IPS-15b (cell line): ENCODE data around the gene ZSCAN5C.

Source experiments
- H3K27me3 ChIP-seq: one replicate; pipeline ENCODE4 v1.6.1; 2013; ENCODE audit warnings: low read length; ENCODE audit not compliant: control insufficient read depth, insufficient read depth
- H3K36me3 ChIP-seq: one replicate; pipeline ENCODE4 v1.6.1; 2013; ENCODE audit warnings: low read length; ENCODE audit not compliant: control insufficient read depth, insufficient read depth
- H3K4me1 ChIP-seq: one replicate; pipeline ENCODE4 v1.6.1; 2013; ENCODE audit warnings: mild to moderate bottlenecking, low read length; ENCODE audit not compliant: control insufficient read depth, insufficient read depth
- H3K4me3 ChIP-seq: one replicate; pipeline ENCODE4 v1.5.1; 2013; ENCODE audit warnings: low read depth, low read length
- H3K9ac ChIP-seq: one replicate; pipeline ENCODE4 v1.6.1; 2013; ENCODE audit warnings: low read depth, mild to moderate bottlenecking, low read length
- H3K9me3 ChIP-seq: one replicate; pipeline ENCODE4 v1.6.1; 2013; ENCODE audit warnings: mild to moderate bottlenecking, low read length; ENCODE audit not compliant: control insufficient read depth, insufficient read depth

ZSCAN5C gene, protein sequence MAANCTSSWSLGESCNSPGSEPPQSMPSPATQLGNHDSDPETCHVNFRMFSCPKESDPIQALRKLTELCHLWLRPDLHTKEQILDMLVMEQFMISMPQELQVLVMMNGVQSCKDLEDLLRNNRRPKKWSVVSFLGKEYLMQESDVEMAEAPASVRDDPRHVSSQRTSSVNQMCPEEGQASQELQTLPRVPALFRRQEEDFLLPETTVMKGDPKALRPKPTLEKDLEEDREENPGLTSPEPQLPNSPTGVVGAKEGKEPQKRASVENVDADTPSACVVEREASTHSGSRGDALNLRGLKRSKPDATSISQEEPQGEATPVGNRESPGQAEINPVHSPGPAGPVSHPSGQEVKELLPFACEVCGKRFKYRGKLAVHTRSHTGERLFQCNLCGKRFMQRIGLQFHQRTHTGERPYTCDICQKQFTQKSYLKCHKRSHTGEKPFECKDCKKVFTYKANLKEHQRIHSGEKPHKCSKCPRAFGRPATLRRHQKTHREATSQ

DNA sequence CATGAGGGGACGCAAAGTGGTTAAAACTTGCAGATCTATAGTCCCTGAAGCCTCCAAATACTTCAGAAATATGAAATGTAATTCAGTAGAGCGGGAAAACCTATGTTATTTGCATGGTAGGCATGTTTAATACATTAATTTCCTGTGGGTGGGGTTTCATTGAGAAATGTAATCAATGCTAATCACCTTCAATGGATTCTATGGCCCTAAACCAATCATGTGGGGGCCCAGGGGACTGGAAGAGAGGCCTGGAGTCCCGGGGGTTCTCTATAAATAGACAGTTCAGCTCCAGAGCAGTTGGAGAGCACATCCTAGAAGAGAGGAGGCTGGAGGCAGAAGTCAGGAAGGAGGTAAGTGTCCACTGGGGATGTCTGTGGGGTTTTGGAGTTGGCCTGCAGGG, at the start of gene ZSCAN5C:
Gene ZSCAN5C, plus strand, starts transcription at position 301 of the 400 bp plus-strand sequence. CDS start 3,641 bp downstream, outside the sequence.
- H3K4me1 ChIP-seq, result peaks cover 9% of the 10 kb centered on the region
- no peak within 1 kb of the TSS for H3K9ac ChIP-seq
- no peaks in the 10 kb centered on the region for H3K27me3 ChIP-seq
- H3K36me3 ChIP-seq, result no peaks in the 10 kb centered on the region
- H3K4me3 ChIP-seq, result no peak within 1 kb of the TSS
- H3K9me3 ChIP-seq, result no peaks in the 10 kb centered on the region

DNA sequence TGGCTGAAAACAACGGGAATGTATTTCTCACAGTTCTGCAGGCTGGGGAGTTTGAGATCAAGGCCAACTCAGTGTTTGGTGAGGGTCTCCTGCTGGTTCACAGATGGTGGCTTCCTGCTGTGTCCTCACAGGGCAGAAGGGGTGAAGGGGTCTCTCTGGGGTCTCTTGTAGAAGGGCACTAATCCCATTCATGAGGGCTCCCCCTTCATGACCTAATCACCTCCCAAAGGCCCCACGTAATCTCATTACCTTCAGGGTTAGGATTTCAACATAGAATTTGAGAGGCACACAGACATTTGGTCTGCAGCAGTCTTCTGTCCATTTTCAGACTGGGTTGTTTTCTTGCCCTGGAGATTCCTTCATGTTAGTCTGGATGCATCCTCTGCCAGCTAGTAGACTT, 49.4 kb upstream of the ZSCAN5C start:
- Histone ChIP-seq H3K4me1 (peaks cover 18% of the 10 kb centered on the region), H3K9ac (no peak overlapping the region), H3K36me3 (peaks cover 14% of the 10 kb centered on the region)

DNA sequence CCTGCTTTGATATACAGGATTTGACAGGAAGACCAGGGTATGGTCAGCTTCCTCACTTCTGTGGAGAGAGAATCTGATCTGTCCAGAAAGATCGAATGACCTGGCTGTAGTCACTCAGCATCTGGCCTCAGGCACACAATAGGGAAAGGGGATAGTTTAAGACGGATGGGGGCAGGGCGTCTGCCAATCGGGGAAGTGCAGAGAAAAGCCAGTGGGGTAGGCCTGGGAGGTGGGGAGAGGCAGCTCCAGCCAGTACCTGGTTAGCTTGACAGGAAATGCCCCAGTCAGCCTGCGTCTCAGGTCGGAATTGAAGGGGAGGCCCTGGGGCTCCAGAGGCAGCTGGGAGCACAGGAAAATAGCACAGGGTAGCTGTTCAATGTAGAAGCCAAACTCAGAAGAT, 48.6 kb upstream of the ZSCAN5C start:
- H3K9ac ChIP-seq, result peak overlapping the region; percentile 26
- H3K9me3 ChIP-seq, result no peaks in the 10 kb centered on the region
- H3K27me3 ChIP-seq, result no peaks in the 10 kb centered on the region
- peaks cover 6% of the 10 kb centered on the region for H3K36me3 ChIP-seq
- H3K4me3 ChIP-seq, result peak overlapping the region; percentile 18
- peaks cover 18% of the 10 kb centered on the region for H3K4me1 ChIP-seq

More for the DNA sequence above, 49.4 kb upstream of the ZSCAN5C start:
- H3K27me3 ChIP-seq, result no peaks in the 10 kb centered on the region
- H3K4me3 ChIP-seq, result no peak overlapping the region
- no peaks in the 10 kb centered on the region for H3K9me3 ChIP-seq

DNA sequence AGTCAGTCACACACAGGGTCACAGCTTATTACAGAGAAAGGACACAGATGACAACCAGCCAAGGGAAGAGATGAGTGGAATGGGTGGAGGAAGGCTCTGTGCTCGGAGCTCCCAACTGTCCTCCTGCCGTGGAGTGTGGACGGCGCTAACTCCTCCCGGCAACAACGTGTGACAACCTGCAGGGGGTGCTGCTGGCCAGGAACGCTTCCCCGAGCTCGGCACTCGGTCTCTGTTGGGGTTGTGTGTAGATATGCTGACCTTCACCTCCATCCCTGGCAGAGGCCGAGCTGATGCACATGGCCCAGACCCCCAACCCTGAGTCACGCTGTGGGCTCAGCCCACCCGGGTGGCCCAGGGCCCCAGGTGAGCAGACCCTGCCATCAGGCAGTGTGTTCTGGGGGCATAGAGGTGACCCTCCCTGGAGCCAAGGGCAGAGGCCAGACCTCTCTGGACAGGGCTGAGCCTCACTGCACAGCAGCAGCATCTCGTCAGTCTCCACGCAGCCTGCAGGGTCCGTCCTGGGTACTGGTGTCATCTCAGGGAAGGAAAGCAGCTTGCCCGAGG, 46.9 kb upstream of the ZSCAN5C start:
- H3K36me3 ChIP-seq, result peaks cover 12% of the 10 kb centered on the region

DNA sequence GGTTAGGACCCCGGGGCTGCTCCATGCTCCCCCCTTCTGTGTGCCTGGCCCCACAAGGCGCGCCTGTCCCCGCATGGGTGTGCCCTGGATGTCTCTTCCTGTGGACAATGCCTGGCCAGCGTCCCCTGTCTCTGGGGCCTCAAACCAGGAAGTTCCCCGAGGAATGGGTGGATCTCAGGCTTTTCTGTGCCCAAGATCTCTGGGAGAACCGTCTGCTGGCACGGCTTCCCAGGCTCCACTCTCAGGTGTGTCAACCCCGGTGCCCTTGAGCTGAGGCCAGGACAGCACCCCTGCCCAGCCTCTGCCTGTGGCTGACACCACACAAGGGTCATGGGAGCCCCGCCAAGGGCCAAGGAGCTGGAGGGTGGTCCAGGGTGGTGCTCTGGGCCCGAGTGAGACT, 45.3 kb upstream of the ZSCAN5C start:
- peaks cover 20% of the 10 kb centered on the region for H3K36me3 ChIP-seq
- H3K4me1 ChIP-seq, result peaks cover 18% of the 10 kb centered on the region
- H3K4me3 ChIP-seq, result no peak overlapping the region
- no peaks in the 10 kb centered on the region for H3K9me3 ChIP-seq
- H3K27me3 ChIP-seq, result no peaks in the 10 kb centered on the region
- H3K9ac ChIP-seq, result no peak overlapping the region

More for the DNA sequence above, 46.9 kb upstream of the ZSCAN5C start:
- Histone ChIP-seq H3K27me3 (no peaks in the 10 kb centered on the region), H3K4me1 (peaks cover 18% of the 10 kb centered on the region), H3K9ac (no peak overlapping the region), H3K4me3 (no peak overlapping the region), H3K9me3 (no peaks in the 10 kb centered on the region)

DNA sequence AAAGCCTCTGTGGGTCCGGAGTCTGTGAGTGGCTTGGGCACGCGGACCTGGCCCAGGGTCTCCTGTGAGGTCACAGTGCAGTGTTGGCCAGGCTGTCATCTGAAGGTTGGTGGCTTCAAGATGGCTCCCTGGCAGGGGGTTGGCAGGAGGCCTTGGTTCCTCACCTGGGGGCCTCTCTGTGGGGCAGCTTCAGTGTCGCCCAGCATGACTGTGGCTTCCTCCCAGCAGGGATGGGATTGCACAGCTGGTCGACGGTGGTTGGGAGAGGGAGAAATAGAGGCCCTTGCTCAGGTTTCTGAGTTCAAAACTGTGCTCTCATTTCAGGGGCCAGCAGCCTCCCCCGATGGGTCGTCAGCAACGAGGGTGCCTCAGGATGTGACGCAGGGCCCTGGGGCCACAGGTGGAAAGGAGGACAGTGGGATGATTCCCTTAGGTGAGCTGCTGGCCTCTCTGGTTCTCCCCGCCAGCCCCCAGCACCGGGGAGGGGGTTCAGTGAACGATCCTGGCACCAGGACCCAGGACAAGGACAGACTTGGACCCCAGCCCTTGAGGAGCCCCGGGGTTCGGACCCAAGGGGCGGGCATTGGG, 43.8 kb upstream of the ZSCAN5C start:
- Histone ChIP-seq H3K27me3 (no peaks in the 10 kb centered on the region), H3K36me3 (peaks cover 20% of the 10 kb centered on the region), H3K4me3 (no peak overlapping the region), H3K9me3 (no peaks in the 10 kb centered on the region), H3K4me1 (peaks cover 9% of the 10 kb centered on the region), H3K9ac (no peak overlapping the region)

DNA sequence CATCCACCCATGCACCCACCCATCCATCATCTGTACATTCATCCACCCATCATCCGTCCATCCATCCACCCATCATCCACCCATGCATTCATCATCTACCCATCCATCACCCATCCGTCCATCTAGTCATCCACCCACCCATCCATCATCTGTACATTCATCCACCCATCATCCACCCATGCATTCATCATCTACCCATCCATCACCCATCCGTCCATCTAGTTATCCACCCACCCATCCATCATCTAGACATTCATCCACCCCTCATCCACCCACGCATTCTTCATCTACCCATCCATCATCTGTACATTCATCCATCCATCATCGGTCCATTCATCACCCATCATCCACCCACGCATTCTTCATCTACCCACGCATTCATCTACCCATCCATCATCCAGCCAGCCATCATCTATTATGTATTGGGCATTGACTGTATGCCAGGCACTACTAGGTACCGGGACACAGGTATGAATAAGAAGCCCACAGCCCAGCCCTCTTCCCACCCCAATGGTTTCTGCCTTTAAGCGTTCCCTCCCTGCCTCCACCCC, 43.0 kb upstream of the ZSCAN5C start:
- peaks cover 20% of the 10 kb centered on the region for H3K36me3 ChIP-seq
- H3K4me1 ChIP-seq, result peaks cover 2% of the 10 kb centered on the region
- H3K4me3 ChIP-seq, result no peak overlapping the region
- no peak overlapping the region for H3K9ac ChIP-seq
- H3K9me3 ChIP-seq, result no peaks in the 10 kb centered on the region
- H3K27me3 ChIP-seq, result no peaks in the 10 kb centered on the region

DNA sequence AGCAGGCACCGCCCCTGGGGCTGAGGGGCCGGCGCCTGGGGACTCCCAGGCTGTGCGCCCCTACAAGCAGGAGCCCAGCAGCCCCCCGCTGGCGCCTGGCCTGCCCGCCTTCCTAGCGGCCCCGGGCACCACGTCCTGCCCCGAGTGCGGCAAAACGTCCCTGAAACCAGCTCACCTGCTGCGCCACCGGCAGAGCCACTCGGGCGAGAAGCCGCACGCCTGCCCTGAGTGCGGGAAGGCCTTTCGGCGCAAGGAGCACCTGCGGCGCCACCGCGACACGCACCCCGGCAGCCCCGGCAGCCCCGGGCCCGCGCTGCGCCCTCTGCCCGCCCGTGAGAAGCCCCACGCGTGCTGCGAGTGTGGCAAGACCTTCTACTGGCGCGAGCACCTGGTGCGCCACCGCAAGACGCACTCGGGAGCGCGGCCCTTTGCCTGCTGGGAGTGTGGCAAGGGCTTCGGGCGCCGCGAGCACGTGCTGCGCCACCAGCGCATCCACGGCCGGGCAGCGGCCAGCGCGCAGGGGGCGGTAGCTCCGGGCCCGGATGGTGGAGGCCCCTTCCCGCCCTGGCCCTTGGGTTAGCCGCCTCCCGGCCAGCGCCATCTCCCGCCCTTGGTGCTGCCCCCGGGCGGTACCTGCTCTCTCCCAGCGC, 42.3 kb upstream of the ZSCAN5C start:
- Histone ChIP-seq H3K4me3 (no peak overlapping the region), H3K4me1 (peaks cover 2% of the 10 kb centered on the region), H3K27me3 (no peaks in the 10 kb centered on the region), H3K36me3 (peaks cover 20% of the 10 kb centered on the region), H3K9me3 (no peaks in the 10 kb centered on the region), H3K9ac (no peak overlapping the region)

DNA sequence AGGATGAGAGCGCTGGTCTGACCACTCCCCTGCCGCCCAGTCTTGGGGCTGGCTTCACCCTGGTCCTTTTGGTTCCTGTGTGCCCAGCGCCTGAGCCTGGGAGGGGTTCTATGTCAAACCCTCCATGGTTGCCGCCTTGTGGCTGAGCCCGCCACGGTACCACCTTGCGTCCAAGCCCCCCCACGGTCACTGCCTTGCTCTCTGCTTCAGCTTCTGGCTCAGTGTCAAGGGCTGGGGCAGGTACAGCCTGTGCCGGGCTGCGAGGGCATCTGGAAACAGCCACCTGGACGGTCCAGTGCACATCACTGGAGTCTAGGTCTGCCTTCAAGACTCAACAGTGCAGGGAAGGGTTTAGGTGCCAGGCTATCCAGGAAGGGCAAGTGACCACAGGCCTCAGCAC, 40.5 kb upstream of the ZSCAN5C start:
- Histone ChIP-seq H3K27me3 (no peaks in the 10 kb centered on the region), H3K9ac (no peak overlapping the region), H3K4me1 (no peaks in the 10 kb centered on the region), H3K9me3 (no peaks in the 10 kb centered on the region), H3K36me3 (peaks cover 17% of the 10 kb centered on the region), H3K4me3 (no peak overlapping the region)

DNA sequence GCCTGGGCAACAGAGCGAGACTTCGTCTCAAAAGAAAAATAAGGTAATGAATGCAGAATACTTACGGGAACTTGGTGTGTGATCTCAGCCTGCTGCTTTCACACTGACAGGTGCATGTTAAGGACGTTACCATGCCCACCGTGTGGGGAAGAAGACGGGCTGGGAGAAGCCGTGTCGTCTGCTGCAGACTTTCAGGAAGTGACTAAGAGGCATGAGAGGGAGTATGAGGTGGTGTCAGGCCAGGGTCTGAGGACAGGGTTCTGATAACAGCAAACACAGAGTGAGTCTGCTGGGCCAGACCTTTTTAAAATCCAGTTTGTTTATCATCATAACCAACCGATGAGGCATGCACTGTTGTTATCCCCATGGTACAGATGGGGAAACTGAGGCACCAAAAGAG, 39.8 kb upstream of the ZSCAN5C start:
- no peaks in the 10 kb centered on the region for H3K27me3 ChIP-seq
- H3K9ac ChIP-seq, result no peak overlapping the region
- H3K4me1 ChIP-seq, result no peaks in the 10 kb centered on the region
- H3K36me3 ChIP-seq, result peaks cover 14% of the 10 kb centered on the region
- no peaks in the 10 kb centered on the region for H3K9me3 ChIP-seq
- no peak overlapping the region for H3K4me3 ChIP-seq

DNA sequence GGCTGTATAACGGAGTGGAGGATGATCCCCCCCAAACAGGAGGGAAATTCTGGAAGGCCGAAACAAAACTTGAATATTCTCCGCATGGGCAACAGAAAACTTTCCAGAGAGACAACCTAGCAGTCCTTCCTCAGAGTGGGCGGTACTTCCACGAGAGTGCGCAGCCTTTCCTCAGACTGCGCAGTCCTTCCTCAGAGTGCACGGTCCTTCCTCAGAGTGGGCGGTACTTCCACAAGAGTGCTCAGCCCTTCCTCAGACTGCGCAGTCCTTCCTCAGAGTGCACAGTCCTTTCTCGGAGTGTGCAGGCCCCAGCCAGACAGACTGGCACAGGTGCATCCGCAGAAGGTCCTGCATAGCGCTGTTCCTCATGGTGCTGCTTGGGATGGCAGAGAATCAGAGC, 39.0 kb upstream of the ZSCAN5C start:
- Histone ChIP-seq H3K4me3 (no peak overlapping the region), H3K27me3 (no peaks in the 10 kb centered on the region), H3K9ac (no peak overlapping the region), H3K4me1 (no peaks in the 10 kb centered on the region), H3K9me3 (no peaks in the 10 kb centered on the region), H3K36me3 (peaks cover 14% of the 10 kb centered on the region)
